Hematopoietic multipotent progenitor cell treated with erythropoietin and hydrocortisone succinate and interleukin-3 and kit ligand, for 17 days (in vitro differentiated cells): Measurements from ENCODE around the gene ANKFN1.
"Not testable (repeated sequence)": the region's sequence is repeated elsewhere in the genome, so short reads cannot be mapped to it uniquely, and the experiment has no call there.

ENCODE experiments used
- DNase-seq: peaks from one replicate; pipeline ENCODE4 v3.0.0-alpha.2; 2015; ENCODE audit warnings: low spot score

ANKFN1 gene

DNA sequence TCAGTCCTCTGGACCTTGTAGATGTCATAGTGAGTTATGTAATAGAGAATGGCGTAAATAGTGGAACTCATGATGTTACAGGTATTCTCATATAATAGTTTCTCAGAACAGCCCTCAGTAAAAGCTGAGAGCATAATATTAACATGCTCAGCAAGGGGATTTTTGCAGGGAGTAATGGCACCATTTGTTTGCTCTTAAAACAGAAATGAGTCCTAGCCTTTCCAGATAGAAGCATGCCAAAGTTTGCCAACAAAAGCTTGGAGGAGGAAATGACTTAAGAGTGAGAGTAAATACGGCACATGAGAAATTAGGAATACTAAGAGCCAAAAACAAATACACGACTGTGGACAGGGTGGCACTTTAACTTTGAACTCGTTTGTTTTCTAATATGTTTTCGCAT is 198.4 kb downstream of the ANKFN1 start:
- no peak for DNase-seq

DNA sequence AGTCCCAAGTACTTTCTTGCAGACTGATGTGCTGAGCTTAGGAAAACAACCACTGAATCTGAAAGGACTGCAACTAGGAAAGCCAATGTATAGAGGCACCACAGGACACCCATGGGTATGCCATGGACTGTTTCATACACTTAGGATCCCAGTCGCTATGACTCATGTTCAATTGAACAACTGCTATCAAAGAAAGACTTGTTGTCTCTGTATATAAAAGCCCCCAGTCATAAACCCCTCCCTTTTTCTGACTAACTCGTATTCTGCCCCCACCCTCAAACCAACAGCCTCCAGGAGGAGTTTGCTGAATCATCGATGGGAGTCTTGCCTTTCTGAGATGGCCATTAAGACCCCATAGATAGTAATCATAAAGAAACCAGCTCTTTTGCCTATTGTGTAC is 205.4 kb downstream of the ANKFN1 start:
- DNase-seq: no peak

DNA sequence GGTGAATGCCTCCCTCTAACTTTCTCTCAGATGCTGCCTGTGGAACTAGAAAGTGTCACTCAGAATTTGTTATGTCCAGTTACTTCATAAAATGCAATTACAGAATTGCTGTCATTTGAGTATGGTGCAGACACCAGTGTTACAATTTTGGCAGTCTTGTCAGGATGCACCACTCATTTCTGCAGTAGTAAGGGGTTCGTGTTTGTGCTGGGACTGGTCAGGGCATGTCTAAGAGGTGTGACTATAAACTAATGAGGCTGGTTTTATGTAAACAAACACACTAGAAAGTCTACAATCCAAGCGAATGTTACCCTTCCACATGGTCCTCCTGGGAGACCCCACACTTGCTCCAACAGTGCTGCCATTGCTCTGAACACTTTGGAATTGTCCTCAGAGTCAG is 206.2 kb downstream of the ANKFN1 start:
- no peak for DNase-seq

- no peak for DNase-seq
Observed at GRCh38 chr17:56367366-56367765, 214.1 kb downstream of the ANKFN1 start.

- DNase-seq: no peak
Observed at GRCh38 chr17:56373981-56374833, 220.9 kb downstream of the ANKFN1 start.

DNA sequence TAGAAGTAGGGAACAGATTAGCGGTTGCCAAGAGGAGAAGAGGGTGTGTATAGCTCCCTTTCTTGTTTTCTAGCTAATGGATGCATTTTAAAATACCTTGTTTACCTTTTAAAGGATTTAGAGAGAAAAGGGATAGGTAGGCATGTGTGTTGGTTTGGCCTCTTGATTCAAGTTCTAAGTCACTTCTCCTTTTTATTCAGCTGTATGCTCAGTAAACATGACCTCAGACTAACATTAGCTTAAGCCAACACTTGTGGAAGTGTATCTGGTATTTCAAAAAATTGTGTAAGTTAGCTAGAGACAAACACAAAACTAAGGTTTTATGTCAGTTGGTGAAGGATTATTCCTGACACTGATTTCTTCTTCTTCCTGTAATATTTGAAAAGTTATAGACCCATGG is 236.1 kb downstream of the ANKFN1 start:
- DNase-seq: no peak

DNA sequence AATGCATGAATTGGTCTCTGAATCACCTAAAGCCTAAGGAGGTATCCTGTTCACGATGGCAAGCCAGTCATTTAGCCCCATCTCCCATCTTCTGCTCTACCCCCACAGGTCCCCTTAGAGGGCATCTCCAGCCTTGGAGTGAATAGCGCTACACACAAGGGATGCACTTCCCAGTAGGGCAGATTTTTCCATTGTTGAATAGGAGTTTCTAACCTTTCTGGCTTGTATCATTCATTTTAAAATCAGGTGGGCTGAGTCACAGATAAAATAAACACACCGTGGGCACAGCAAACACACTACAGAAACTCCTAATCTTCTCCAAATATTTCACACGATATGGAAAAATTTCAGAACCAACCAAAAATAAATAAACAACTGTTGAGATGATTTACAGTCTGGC is 239.0 kb downstream of the ANKFN1 start:
- no peak for DNase-seq

DNA sequence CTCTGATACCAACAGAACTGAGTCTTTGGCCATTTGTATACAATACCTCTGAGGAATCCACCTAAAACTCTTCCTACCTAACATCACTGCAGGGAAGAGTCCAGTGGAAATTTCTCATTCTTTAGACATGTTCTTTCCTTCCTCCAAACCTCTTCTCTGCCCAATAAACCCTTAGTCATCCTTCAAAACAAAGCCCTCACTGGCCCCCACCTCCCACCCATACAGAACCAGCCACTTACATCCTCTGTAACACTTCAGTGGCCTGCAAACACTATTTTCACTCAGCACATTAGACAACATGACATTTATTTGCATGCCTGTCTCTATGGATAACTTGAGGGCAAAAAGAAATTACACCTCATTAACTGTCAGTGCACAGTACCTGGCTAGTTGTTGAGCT is 239.9 kb downstream of the ANKFN1 start:
- no peak for DNase-seq

GRCh38 chr17:56395787-56396186 is 242.5 kb downstream of the ANKFN1 start:
- no peak for DNase-seq

GRCh38 chr17:56407086-56407485 is 253.8 kb downstream of the ANKFN1 start:
- no peak for DNase-seq

- not testable (repeated sequence) for DNase-seq
Observed at GRCh38 chr17:56412356-56412755, 259.1 kb downstream of the ANKFN1 start.

GRCh38 chr17:56416682-56417351 is 263.5 kb downstream of the ANKFN1 start:
- DNase-seq: no peak

- no peak for DNase-seq
Observed at GRCh38 chr17:56424005-56424404, 270.7 kb downstream of the ANKFN1 start.

DNA sequence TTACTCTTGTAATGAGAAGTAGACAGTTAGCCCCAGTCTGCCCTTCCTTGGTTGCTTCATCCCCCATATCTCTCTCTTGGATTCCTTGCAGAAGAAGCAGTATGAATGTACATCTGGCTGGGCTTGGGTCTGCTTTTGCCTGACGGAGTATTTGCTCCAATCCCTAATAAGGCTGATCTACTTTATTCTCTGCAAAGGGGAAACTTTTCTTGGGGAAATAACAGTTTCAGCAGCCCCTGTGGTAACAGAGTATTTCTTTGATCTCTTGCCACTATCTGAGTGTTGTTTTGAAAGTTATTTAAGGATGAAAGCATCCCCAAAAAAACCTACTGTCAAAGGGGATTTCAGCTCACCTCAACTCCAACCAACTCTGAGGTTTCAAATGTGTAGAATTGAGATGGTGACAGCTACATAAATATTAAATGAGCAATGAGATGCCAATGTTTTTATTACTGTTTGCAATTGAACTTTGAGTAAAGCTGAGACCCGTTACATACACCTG is 271.3 kb downstream of the ANKFN1 start:
- DNase-seq: no peak

GRCh38 chr17:56425483-56425882 is 272.2 kb downstream of the ANKFN1 start:
- DNase-seq: no peak

DNA sequence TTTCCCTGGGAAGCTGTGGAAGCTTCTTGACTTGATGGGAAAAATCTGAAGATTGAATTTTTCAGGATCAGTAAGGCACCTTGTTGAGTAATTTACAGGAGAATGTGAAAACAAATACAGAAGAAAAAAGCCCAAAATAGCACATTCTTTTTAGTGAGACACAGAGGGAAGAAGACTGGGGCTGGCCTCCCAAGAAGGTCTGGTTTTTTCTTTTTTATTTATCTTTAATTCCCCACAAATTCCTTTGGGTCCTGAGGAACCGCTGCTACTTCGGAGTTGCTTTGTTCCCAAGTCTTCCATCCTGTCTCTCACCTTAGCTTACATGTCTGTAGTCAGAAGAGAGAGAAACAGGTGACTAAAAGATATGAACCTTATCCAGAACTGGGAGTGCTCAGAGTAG is 273.6 kb downstream of the ANKFN1 start:
- no peak for DNase-seq

DNA sequence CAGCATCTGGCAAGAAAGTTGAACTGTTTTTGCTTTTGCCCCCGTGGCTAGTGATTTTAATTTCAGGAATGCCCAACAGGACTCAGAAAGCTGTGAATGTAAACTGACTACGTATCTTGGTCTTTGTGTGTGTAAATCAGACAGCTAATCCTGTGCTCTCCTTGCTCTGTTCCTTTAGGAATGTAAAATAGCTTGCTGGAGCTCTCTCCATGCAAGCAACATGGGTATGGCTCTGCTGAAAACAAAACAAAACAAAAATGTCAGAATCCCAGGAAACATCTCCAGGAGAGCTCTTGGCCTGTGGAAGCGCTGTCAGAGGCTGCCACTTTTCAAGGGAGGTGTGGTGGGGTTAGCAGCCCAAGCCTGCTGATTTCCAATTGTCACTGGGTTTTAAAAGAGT is 278.5 kb downstream of the ANKFN1 start:
- DNase-seq: no peak

GRCh38 chr17:56432443-56432842 is 279.2 kb downstream of the ANKFN1 start:
- DNase-seq: no peak

DNA sequence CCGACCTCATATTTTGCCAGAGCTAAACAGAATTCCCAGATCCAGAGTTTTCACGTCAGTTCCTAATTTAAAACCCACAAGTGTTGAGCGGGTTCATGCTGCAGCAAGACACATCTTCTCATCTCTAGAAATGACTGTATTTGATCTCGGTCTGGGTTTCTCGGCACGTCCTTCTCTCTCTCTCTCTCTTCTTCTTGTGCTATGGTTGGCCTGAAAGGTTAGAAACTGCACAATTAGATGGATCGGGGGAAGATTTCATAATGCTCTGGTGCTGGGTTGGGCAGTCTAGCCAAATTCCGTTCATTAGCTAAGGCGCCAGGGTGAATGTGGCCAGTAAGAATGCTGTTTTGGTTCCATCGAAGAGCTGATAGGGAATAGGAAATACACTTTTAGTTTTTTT is 281.3 kb downstream of the ANKFN1 start:
- DNase-seq: no peak

DNA sequence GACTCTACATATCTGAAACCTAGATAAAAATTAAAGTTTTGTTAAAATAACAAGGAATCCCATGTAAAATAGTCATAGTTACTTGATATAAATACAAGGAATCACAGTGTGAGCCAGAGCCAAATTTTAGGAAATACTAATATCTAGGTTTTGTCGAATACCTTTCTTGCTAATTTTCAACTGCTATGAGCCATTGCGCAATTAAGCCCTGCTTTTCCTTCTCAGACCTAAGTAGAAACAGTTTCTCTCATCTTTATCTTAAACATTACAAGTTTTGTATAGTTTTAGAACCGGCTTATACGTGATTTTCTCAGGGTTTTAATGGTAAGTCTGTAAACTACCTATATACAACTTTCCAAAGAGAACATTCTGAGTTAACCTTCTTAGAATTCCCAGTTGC is 282.9 kb downstream of the ANKFN1 start:
- DNase-seq: no peak

DNA sequence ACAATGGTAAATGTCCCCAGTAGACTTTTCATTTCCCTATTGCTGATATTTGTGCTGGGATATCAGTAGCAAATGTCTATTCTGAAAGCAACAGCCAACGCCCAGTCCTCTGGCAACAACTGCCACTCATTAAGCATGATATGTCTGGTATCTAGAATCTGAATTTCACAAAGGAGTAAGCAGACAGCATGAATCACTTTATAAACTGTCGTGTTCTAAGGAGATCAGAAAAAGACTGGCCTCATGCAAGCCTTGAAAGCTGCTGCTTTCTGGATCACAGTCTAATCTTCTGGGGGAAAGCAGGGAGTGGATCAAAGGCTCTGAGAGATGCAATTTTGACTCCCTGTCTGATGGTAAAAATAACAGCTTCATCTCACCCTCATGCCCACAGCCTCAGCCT is 287.1 kb downstream of the ANKFN1 start:
- DNase-seq: no peak

DNA sequence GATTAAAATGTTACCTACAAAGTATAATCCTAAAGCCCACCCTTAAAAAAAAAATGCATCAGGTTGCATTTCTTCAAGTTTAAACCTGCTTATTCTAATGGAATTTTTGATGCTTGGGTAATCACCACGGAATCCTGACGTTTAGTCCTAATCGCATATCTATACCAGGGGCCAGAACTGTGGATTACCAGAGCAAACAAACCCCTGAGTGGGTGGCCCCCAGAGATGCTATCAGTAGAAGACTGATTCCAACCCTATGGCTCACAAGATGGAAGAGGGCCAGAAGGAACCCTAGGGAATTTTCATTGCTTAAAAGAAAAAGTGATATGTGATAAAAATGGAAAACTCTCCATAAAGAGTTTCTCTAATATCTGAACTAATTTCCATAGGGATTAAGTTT is 288.0 kb downstream of the ANKFN1 start:
- DNase-seq: no peak

GRCh38 chr17:56445692-56446411 is 292.6 kb downstream of the ANKFN1 start:
- DNase-seq: no peak
